NCI-H748 (cell line): ENCODE measurements around the gene MUC4.
"Not testable (repeated sequence)": the region's sequence is repeated elsewhere in the genome, so short reads cannot be mapped to it uniquely, and the experiment has no call there.

Experiments used
- DNase-seq: peaks from one replicate; lab custom pipeline; 2025; ENCODE audit not compliant: unreplicated experiment; lab: John Stamatoyannopoulos, UW

Gene MUC4

DNA sequence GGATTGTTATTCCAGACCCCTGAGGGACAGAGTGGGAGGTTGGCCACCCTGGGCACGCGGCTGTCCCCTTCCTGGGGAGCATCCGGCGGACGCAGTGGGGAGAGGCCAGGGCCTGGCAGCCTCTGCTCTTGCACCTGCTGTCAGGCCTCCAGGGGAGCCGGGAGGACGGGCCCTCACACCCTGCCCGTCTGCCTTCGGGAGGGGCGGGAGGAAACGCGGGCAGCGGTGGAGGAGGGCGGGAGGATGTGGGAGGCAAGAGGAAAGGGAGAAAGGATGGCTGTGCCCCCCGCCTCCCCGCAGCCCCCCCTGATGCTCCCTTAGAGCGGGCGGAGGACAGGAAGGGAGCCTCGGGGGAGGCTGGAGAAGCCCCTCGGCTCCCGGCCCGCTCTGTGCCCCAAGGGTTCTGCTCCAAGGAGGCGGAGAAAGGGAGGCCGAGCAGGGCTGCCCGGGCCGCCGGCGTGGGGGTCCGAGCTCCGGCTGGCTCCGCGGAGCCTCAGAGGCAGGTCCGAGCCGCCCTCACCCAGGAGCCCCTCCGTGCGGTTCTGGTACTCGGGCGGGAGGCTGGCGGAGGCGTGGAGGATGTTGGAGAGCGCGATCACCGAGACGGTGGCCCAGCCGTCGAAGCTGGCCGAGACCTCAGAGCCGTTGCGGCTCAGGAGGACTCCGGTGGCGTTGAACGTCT lies 50.0 kb downstream of the MUC4 start:
- DNase-seq, result no peak

DNA sequence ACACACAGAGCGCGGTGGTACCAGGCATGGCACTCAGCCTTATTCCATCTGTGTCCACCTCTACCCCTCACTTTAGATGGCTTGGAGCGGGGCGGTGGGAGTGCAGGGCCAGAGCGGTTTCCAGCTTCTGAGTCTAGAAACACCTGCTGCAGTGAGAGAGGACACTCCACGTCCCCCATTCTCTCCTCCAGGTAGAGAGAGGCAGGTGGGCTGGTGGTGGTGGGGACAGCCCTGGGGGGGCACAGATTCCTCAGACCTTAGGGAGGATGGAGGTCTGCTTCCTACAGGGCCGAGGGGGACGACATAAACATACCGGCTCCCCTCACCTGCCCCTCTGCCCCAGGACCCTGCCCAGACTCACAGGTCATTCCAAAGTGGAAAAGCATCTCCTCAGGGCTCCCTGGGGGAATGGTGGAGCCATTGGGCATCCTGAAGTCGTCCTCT lies 50.6 kb downstream of the MUC4 start:
- DNase-seq, result no peak

DNA sequence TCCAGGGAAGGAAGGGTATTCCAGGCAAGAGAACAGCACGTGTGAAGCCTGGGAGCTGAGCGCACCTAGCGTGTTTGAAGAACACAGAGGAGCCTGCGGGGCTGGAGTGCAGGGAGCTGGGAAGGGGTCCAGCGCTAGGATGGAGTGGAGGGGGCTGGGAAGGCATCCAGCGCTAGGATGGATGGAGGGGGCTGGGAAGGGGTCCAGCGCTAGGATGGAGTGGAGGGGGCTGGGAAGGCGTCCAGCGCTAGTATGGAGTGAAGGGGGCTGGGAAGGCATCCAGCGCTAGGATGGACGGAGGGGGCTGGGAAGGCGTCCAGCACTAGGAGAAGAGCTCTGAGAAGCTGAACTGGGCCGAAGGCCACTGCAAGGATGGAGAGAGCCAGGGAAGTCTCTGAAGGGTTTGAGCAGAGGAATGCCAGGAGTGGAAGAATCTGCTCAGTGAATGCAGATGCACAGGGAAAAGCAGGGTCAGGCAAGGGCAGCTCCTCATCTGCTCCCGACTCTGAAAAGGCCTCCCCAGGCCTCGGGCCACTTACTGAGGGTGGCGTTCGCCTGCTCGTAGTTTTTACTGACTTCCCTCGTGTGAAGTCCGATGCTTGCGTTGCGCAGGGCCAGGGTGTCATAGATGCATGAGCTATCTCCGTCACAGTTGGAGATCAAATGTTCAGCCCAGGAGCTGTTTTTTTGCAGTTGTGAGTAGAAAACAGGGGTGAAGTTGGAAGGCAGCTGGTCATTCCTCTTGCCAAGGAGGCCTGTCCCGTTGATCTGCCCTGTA lies 51.2 kb downstream of the MUC4 start:
- DNase-seq, result no peak

- no peak for DNase-seq
Observed at GRCh38 chr3:195758721-195759353, 52.9 kb downstream of the MUC4 start.

DNA sequence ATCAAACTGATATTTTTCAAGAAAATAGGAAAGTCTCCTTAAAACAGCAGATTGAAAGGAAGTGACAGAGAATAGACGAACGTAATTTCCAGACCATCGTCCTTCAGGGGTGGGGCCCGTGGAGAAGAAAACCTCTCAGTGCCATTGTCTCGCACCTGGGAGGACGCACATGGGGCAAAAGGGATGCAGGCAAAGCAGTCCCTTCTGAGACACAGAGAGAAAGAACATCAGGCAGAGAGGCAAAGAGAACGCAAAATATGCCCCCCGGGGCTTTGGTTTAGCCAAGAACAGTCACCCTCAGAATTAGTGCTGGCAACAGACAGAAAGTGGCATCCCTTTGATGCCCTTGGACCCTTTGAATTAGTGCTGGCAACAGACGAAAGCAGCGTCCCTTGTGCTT lies 53.9 kb downstream of the MUC4 start:
- DNase-seq, result no peak

GRCh38 chr3:195757438-195757770 lies 54.3 kb downstream of the MUC4 start:
- DNase-seq, result peak; percentile 29

DNA sequence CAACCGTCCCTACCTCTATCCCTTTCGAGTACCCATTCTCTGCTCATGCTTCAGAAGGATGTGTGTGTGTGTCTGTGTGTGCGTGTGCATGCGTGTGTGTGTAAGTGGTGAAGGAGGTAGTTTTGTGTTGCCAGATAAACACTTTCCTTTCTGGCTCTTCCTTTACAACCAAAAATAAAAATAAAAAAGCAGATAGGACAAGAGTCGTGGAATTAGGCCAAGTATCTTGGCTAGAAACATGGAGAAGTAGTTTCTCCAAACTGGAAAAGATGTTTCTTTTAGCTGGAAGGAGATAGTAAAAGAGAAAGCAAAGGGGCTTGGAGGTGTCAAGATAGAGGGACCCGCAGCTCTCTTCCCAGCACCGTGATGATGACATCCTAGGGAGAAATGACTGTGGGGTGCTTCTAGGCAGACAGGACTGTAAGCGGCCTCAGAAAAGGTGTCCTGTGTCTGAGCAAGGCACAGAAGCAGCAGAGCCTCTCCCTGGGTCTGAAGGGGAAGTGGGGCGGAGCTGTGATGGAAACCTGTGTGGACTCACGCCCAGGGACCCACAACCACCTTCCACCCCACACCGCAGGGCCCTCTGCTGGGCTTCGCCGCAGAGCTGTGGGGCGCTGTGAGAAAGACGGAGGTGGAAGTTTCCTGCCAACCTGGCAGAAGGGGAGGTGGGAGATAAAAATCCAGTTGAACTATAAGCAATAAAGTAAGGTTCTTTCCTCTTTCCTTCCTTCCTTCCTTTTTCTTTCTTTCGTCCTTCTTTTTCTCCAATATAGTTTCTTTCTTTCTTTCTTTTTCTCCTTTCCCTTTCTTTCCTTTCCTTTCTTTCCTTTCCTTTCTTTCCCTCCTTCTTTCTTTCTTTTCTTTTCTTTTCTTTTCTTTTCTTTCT lies 55.7 kb downstream of the MUC4 start:
- DNase-seq, result no peak

DNA sequence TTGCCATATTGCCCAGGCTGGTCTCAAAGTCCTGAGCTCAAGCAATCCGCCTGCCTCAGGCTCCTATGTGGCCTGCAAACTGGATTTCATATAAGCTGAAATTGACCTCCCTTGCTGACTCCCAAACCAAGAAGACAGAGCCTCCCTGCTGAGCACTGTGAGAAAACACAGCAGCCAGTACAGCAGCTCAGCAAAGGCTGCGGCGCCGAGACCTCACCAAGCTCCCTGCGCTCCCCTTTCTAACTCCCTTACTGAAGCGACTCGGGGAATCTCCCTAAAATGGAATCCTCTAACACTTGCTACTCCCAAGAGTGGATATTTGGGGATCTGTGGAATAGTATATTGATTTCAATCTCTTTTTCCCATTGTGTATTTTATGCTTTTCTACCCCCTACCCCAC lies 56.3 kb downstream of the MUC4 start:
- no peak for DNase-seq

- DNase-seq, result no peak
Observed at GRCh38 chr3:195754906-195755305, 56.8 kb downstream of the MUC4 start.

DNA sequence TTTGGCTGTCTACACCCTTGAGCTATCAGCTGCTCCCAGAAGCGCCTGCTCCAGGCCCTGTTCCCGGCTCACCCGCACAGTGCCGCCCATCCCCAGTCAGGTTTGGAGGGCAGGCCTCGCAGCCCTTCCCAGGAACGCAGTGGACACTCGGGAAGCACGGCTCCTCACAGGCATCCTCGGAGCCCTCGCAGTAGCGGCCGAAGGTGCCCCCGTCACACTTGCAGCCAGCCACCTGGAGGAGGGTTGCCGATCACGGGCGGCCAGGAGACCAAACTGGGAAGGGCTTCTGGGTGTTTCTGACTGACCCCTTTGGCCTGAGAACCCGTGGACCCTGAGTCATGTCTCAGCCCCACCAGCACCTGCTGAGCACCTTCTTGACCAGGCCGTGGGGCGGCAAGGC lies 57.6 kb downstream of the MUC4 start:
- DNase-seq, result no peak

DNA sequence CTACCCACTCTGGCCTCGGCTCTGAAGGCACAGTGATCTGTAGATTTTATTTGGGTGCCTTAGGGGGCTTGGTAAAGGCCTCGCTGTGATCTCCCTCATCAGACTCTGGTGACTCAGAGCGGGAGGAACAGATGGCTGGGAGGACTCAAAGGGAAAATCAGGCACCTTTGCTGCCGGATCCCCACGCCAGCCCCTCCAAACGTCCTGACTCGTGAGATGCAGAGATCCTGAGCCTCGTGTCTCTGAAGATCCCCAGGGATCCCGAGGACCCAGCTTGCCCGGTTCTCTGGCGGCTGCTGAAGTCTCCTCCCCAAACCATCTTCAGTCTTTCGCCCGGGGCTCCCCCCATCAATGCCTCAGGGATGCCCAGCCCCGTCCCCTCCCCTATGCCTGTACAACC lies 58.1 kb downstream of the MUC4 start:
- no peak for DNase-seq

GRCh38 chr3:195752546-195753331 lies 59.0 kb downstream of the MUC4 start:
- DNase-seq, result peak; percentile 43

DNA sequence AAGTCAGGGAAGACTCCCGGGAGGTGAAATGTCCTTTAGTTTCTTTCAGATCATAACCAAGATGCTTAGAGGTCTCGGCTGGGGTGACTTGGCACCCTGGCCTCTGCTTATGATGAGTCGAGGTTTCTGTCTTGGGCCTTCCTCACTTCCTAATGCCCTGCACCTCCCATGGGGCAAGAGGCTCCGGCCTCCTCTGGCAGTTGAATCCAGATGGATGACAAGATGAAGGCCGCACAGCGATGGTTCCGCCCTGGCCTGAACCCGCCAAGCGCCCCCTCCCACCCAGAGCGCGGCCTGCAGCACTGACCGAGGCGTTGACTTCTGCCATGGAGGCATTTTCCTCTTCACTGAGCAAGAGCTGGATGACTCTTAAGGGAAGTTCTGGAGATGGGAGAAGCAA lies 59.7 kb downstream of the MUC4 start:
- no peak for DNase-seq

DNA sequence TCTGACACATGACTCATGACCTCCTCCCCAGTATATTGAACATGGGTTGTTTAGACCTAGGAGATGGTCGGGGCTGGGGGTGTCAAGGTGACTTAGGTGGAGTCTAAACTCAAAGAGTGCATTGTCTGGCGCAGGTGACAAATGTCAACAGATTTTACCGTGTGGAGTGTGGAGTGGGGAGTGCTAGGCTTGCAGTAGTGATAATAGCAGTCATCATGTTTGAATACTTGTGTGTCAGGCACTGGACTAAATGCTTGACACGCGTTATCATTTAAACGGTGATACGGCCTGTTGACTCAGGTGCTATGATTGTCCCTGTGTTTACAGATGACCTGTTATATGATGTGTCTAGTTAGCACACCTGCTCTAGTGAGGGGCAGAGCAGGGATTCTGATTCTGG lies 60.2 kb downstream of the MUC4 start:
- DNase-seq, result peak; percentile 96

GRCh38 chr3:195750797-195751520 lies 60.8 kb downstream of the MUC4 start:
- peak; percentile 15 for DNase-seq

- DNase-seq, result not testable (repeated sequence)
Observed at GRCh38 chr3:195749101-195749500, 62.6 kb downstream of the MUC4 start.

GRCh38 chr3:195748661-195749060 lies 63.1 kb downstream of the MUC4 start:
- DNase-seq, result no peak

DNA sequence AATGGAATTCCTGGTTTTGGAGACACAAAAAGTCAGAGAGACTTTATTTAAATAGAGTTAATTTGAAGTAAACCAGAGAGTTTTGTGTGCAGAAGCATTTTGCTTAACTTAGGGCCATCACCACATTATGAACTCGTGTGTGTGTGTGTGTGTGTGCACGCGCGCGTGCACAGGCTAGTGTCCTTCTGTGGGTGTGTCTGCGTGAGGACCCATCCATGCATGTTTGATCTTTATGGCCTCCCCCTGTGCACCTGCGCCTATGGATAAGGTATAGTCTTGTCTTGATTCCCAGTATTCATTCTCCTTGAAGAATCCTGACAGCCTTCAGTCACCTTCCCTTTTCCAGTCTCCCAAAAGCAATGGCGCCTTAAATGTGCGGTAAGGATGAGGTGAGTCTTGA lies 65.0 kb downstream of the MUC4 start:
- no peak for DNase-seq

GRCh38 chr3:195746346-195746745 lies 65.4 kb downstream of the MUC4 start:
- no peak for DNase-seq

DNA sequence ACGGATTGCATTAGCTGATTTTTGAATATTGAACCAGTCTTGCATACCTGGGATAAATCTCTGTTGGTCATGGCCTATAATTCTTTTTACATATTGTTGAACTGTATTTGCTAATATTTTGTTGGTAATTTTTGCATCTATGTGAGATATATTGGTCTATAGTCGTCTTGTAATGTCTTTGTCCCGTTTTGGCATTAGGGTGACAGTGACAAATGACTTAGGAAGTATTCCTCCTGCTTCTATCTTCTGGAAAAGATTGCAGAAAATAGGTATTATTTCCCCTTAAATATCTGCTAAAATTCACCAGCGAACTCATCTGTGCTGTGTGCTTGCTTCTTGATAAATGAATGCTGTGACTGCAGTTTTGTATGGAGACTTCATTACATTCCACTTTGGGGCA lies 67.3 kb downstream of the MUC4 start:
- DNase-seq, result no peak
